Measurements from ENCODE around the gene IL22. TPM values are rescaled to one million over a fixed set of nuclear protein-coding genes. Genes with fewer than 3 reads are reported as not detected.

The IL22 gene
- total RNA-seq, 1 experiment from 2014 or later = not detected

GRCh38 chr12:68237078-68237477 is 16.3 kb downstream of the IL22 start:
- Histone ChIP-seq H3K4me2 (ENCODE audit: insufficient read depth, insufficient read length, low read length) (no peak overlapping the region), H3K27ac (ENCODE audit: insufficient read length, low read depth, low read length) (no peak overlapping the region), H3K9ac (ENCODE audit: extremely low read depth, insufficient read length, low read length) (no peak overlapping the region)

More at GRCh38 chr12:68237078-68237477, 16.3 kb downstream of the IL22 start:
- Histone ChIP-seq H2BK120ac (ENCODE audit: low read depth, low read length, poor library complexity, severe bottlenecking) (no peak overlapping the region), H3K27me3 (ENCODE audit: insufficient read depth, low read length) (no peaks in the 10 kb centered on the region), H4K5ac (ENCODE audit: insufficient read length, low read depth, low read length) (no peak overlapping the region), H2BK12ac (ENCODE audit: insufficient read length, low read depth, low read length) (no peak overlapping the region), H3K4me1 (ENCODE audit: insufficient read depth, low read length) (no peaks in the 10 kb centered on the region), H3K23me2 (ENCODE audit: insufficient read length, low read depth, low read length, poor library complexity, severe bottlenecking) (no peaks in the 10 kb centered on the region), H3K14ac (ENCODE audit: insufficient read depth, low read length) (no peak overlapping the region), H3K79me2 (ENCODE audit: insufficient read depth, low read length) (no peaks in the 10 kb centered on the region), H4K20me1 (ENCODE audit: control insufficient read depth, insufficient read depth, insufficient read length) (no peaks in the 10 kb centered on the region), H3K9me3 (ENCODE audit: control insufficient read depth, low read depth, low read length) (no peaks in the 10 kb centered on the region), H4K91ac (ENCODE audit: insufficient read length, low read depth, low read length) (no peak overlapping the region), H3K56ac (ENCODE audit: insufficient read length, low read depth, low read length) (no peak overlapping the region), H4K8ac (replicated peaks; ENCODE audit: insufficient read length, low read depth, low read length) (no peak overlapping the region), H2AFZ (ENCODE audit: low read length) (no peak overlapping the region), H3T11ph (ENCODE audit: low read length) (no peak overlapping the region), H3K18ac (ENCODE audit: insufficient read length, low read depth, low read length) (no peak overlapping the region), H2BK15ac (ENCODE audit: low read depth, low read length) (no peak overlapping the region), H3K4ac (ENCODE audit: low read depth, low read length) (no peak overlapping the region), H2BK5ac (ENCODE audit: insufficient read length, low read length) (no peak overlapping the region), H2BK20ac (ENCODE audit: low read depth, low read length, poor library complexity, severe bottlenecking) (no peak overlapping the region), H3K79me1 (ENCODE audit: insufficient read depth, low read depth, low read length, poor library complexity, severe bottlenecking) (no peaks in the 10 kb centered on the region), H2AK5ac (ENCODE audit: insufficient read length, low read length) (no peak overlapping the region), H3K23ac (ENCODE audit: insufficient read length, low read depth, low read length) (no peak overlapping the region)
- Mint-ChIP-seq H3K36me3 (ENCODE audit: insufficient read depth in 1 of 3, low read depth in 3 of 3) (no peaks in the 10 kb centered on the region), H3K9me3 (no peaks in the 10 kb centered on the region; a peak in 1 of 5 replicates), H3K27ac (no peak overlapping the region), H3K27me3 (ENCODE audit: low read depth) (no peaks in the 10 kb centered on the region), H3K4me1 (peaks cover 7% of the 10 kb centered on the region in 2 experiments; a peak in 3 of 4 replicates), H3K4me3 (no peak overlapping the region)
- no peak; the same call in 2 of the 3 replicates for TF ChIP-seq CTCF (conservative IDR thresholded peaks at IDR 0.05)
- WGBS (ENCODE audit: extremely low coverage, insufficient read length, low lambda C conversion rate) = no CpG with 5 or more reads among the region's 2 CpGs
- no peak for DNase-seq
